Measurements from ENCODE around the gene ATPAF2.

Gene ATPAF2

DNA sequence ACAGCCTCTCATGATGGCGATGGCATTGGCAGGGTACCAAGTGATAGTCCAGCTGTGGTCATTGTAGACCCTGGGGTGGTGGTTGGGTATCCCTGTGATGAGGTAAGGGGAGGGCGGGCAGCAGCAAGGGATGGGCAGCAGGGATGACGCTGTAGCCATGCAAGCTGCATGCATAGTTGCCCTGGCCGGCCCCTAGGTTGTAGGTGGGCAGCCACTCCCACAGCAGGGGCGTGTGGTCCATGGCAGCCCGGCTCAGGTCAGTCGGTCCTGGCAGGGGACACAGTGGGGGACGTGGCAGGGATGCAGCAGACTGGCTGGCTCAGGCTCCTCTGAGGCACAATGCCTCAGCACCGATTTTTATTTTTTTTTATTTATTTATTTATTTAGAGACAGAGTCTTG lies 57.6 kb downstream of the ATPAF2 start:
- no peak for TF ChIP-seq EZH2phosphoT487 (conservative IDR thresholded peaks at IDR 0.05; ENCODE audit: low read length)
- TF ChIP-seq, protein P1, sequence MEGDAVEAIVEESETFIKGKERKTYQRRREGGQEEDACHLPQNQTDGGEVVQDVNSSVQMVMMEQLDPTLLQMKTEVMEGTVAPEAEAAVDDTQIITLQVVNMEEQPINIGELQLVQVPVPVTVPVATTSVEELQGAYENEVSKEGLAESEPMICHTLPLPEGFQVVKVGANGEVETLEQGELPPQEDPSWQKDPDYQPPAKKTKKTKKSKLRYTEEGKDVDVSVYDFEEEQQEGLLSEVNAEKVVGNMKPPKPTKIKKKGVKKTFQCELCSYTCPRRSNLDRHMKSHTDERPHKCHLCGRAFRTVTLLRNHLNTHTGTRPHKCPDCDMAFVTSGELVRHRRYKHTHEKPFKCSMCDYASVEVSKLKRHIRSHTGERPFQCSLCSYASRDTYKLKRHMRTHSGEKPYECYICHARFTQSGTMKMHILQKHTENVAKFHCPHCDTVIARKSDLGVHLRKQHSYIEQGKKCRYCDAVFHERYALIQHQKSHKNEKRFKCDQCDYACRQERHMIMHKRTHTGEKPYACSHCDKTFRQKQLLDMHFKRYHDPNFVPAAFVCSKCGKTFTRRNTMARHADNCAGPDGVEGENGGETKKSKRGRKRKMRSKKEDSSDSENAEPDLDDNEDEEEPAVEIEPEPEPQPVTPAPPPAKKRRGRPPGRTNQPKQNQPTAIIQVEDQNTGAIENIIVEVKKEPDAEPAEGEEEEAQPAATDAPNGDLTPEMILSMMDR (IDR thresholded peaks at IDR 0.05; ENCODE audit: insufficient read depth, low read length, poor library complexity, severe bottlenecking) = no peak
- Histone ChIP-seq H3K27me3 (ENCODE audit: low read length) (no peaks in the 10 kb centered on the region), H3K36me3 (ENCODE audit: low read length) (no peaks in the 10 kb centered on the region), H3F3A (ENCODE audit: insufficient read depth) (no peaks in the 10 kb centered on the region), H2AFZ (ENCODE audit: low read depth, low read length, severe bottlenecking) (no peak overlapping the region), H3K9ac (ENCODE audit: low read length) (no peak overlapping the region), H3K9me2 (replicated peaks; ENCODE audit: insufficient read depth, low read length) (no peaks in the 10 kb centered on the region), H3K4me3 (ENCODE audit: insufficient read depth, low read length, poor library complexity, severe bottlenecking) (no peak overlapping the region), H4K20me1 (ENCODE audit: low read depth, low read length) (no peaks in the 10 kb centered on the region), H3K79me2 (ENCODE audit: insufficient read depth, low read length) (no peaks in the 10 kb centered on the region), H3K27ac (ENCODE audit: low read depth, low read length) (no peak overlapping the region), H3K9me3 (ENCODE audit: insufficient read depth, low read length) (no peaks in the 10 kb centered on the region), H3K4me2 (ENCODE audit: low read depth, low read length, poor library complexity, severe bottlenecking) (no peak overlapping the region)

DNA sequence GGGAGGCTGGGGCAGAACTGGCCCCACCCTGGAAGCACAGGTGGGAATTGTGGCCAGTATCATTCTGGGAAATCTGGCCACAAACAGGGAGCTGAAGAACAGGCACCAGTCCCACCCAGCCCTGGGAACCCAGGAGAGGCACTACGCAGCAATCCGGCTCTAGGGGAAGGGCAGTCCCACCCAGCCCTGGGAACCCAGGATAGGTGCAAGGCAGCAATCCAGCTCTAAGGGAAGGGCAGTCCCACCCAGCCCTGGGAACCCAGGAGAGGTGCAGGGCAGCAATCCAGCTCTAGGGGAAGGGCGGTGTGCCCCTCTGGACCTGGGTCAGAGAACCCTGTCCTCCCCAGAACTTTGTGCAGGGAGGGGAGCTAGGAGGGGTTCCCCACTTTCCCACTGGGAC lies 59.2 kb downstream of the ATPAF2 start:
- H3K4me3 ChIP-seq (ENCODE audit: insufficient read depth, low read length, poor library complexity, severe bottlenecking) = no peak overlapping the region
- H3K79me2 ChIP-seq (ENCODE audit: insufficient read depth, low read length) = no peaks in the 10 kb centered on the region
- H3K9ac ChIP-seq (ENCODE audit: low read length) = no peak overlapping the region
- H3K4me2 ChIP-seq (ENCODE audit: low read depth, low read length, poor library complexity, severe bottlenecking) = no peak overlapping the region
- no peak for TF ChIP-seq EZH2phosphoT487 (conservative IDR thresholded peaks at IDR 0.05; ENCODE audit: low read length)
- TF ChIP-seq, protein P1 (IDR thresholded peaks at IDR 0.05; ENCODE audit: insufficient read depth, low read length, poor library complexity, severe bottlenecking) = no peak
- H3K9me3 ChIP-seq (ENCODE audit: insufficient read depth, low read length) = no peaks in the 10 kb centered on the region
- no peaks in the 10 kb centered on the region for H3K27me3 ChIP-seq (ENCODE audit: low read length)
- H2AFZ ChIP-seq (ENCODE audit: low read depth, low read length, severe bottlenecking) = no peak overlapping the region
- H3K27ac ChIP-seq (ENCODE audit: low read depth, low read length) = no peak overlapping the region
- H4K20me1 ChIP-seq (ENCODE audit: low read depth, low read length) = no peaks in the 10 kb centered on the region
- H3K9me2 ChIP-seq (replicated peaks; ENCODE audit: insufficient read depth, low read length) = no peaks in the 10 kb centered on the region
- no peaks in the 10 kb centered on the region for H3F3A ChIP-seq (ENCODE audit: insufficient read depth)
- H3K36me3 ChIP-seq (ENCODE audit: low read length) = no peaks in the 10 kb centered on the region

DNA sequence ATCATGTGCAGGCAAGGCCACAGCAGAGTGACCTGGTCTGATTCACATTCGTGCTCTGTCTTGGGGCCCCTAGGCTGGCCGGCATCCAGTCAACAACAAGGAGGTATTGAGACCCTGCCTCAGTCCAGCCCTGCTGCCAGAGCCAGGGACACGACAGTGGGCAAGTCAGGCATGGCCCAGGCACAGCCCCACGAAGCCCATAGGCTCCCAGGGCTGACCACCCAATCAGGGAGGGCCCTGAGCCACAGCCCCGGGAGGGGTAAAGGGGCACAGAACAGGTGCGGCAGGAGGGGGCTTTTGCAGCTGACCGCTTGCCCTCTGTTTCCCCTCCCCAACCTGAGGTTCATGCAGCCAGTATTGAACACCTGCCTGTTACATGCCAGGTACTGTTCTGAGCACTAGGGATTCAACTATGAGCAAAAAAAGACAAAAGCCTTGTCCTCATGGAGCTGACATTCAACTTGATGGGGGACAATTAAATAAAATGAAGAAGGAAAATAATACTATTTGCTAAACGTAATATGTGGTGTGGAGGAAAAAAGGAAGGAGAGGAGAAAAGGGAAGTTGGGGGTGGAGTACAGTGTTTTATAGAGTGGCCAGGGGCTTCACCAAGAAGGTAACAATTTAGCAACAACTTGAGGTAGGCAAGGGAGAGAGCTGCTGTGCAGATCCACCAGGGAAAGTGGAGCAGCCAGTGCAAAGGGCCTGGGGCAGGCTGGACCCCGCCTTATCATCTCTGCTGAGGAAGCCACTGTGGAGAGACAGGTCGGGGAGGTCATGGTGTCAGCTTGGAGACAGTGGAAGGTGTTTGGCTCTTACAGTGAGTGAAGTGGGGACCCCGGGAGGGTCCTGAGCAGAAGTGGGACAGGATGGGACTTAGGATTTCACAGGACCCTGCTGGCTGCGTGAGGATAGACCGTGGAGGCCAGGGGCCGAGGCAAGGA lies 60.2 kb downstream of the ATPAF2 start:
- no peak overlapping the region for H3K27ac ChIP-seq (ENCODE audit: low read depth, low read length)
- H3K27me3 ChIP-seq (ENCODE audit: low read length) = no peaks in the 10 kb centered on the region
- no peaks in the 10 kb centered on the region for H3F3A ChIP-seq (ENCODE audit: insufficient read depth)
- TF ChIP-seq EZH2phosphoT487 (conservative IDR thresholded peaks at IDR 0.05; ENCODE audit: low read length) = no peak
- TF ChIP-seq, protein P1 (IDR thresholded peaks at IDR 0.05; ENCODE audit: insufficient read depth, low read length, poor library complexity, severe bottlenecking) = no peak
- H3K79me2 ChIP-seq (ENCODE audit: insufficient read depth, low read length) = no peaks in the 10 kb centered on the region
- no peak overlapping the region for H3K4me2 ChIP-seq (ENCODE audit: low read depth, low read length, poor library complexity, severe bottlenecking)
- H2AFZ ChIP-seq (ENCODE audit: low read depth, low read length, severe bottlenecking) = no peak overlapping the region
- no peaks in the 10 kb centered on the region for H3K36me3 ChIP-seq (ENCODE audit: low read length)
- H3K4me3 ChIP-seq (ENCODE audit: insufficient read depth, low read length, poor library complexity, severe bottlenecking) = no peak overlapping the region
- no peaks in the 10 kb centered on the region for H3K9me2 ChIP-seq (replicated peaks; ENCODE audit: insufficient read depth, low read length)
- H4K20me1 ChIP-seq (ENCODE audit: low read depth, low read length) = no peaks in the 10 kb centered on the region
- no peaks in the 10 kb centered on the region for H3K9me3 ChIP-seq (ENCODE audit: insufficient read depth, low read length)
- no peak overlapping the region for H3K9ac ChIP-seq (ENCODE audit: low read length)
